NCI-H2107 treated with DMSO at 0.1 percent for 48 hours (cell line): ENCODE data around the gene GCSAM.

Experiments used
- DNase-seq: peaks from one replicate; lab custom pipeline; 2025; ENCODE audit not compliant: unreplicated experiment; lab: John Stamatoyannopoulos, UW

The GCSAM gene

GRCh38 chr3:112109322-112109721, 23.7 kb downstream of the GCSAM start:
- peak; percentile 90 for DNase-seq

GRCh38 chr3:112104774-112105173, 28.3 kb downstream of the GCSAM start:
- no peak for DNase-seq

GRCh38 chr3:112101916-112102315, 31.1 kb downstream of the GCSAM start:
- DNase-seq, result no peak

GRCh38 chr3:112097378-112097777, 35.7 kb downstream of the GCSAM start:
- peak; percentile 95 for DNase-seq

GRCh38 chr3:112096176-112096575, 36.9 kb downstream of the GCSAM start:
- DNase-seq, result no peak

GRCh38 chr3:112095731-112096130, 37.3 kb downstream of the GCSAM start:
- DNase-seq, result no peak

- DNase-seq, result no peak
These were observed 39.9 kb downstream of the GCSAM start for GRCh38 chr3:112093180-112093522.

GRCh38 chr3:112092496-112093179, 40.4 kb downstream of the GCSAM start:
- DNase-seq, result no peak

- DNase-seq, result peak; percentile 74
These were observed 42.0 kb downstream of the GCSAM start for GRCh38 chr3:112090887-112091586.

GRCh38 chr3:112089956-112090886, 42.8 kb downstream of the GCSAM start:
- DNase-seq, result peak; percentile 74

GRCh38 chr3:112088944-112089343, 44.1 kb downstream of the GCSAM start:
- peak; percentile 15 for DNase-seq

- DNase-seq, result no peak
These were observed 45.3 kb downstream of the GCSAM start for GRCh38 chr3:112087746-112088145.

- no peak for DNase-seq
These were observed 46.0 kb downstream of the GCSAM start for GRCh38 chr3:112086875-112087524.

GRCh38 chr3:112086076-112086854, 46.8 kb downstream of the GCSAM start, which contains the start of gene C3orf52:
TSS of gene C3orf52 (plus strand) at chr3:112086389. CDS start at chr3:112086408, 19 bp downstream.
- peak; percentile 61 for DNase-seq

- no peak for DNase-seq
These were observed 47.3 kb downstream of the GCSAM start for GRCh38 chr3:112085735-112086075.

GRCh38 chr3:112084980-112085705, 47.9 kb downstream of the GCSAM start:
- DNase-seq, result no peak

GRCh38 chr3:112083239-112083638, 49.8 kb downstream of the GCSAM start:
- DNase-seq, result no peak

- DNase-seq, result no peak
These were observed 54.6 kb downstream of the GCSAM start for GRCh38 chr3:112078125-112079083.
